Mesenchymal stem cell (in vitro differentiated cells and primary cell): ENCODE data around the gene FRMD4A.

Source experiments
- DNase-seq: peaks from one replicate; pipeline ENCODE4 v3.0.0-alpha.2; 2013
- H2AFZ ChIP-seq: one replicate; pipeline ENCODE4 v1.6.1; 2013; ENCODE audit warnings: low read depth, mild to moderate bottlenecking, control low read depth, inconsistent platforms, low read length, moderate library complexity
- H2AK5ac ChIP-seq: 2 replicates; pipeline ENCODE4 v1.6.1; 2013; ENCODE audit warnings: low read length, moderate library complexity, mild to moderate bottlenecking, inconsistent platforms; ENCODE audit not compliant: severe bottlenecking
- H2BK120ac ChIP-seq: one replicate; pipeline ENCODE4 v1.6.1; 2013; ENCODE audit warnings: low read depth, mild to moderate bottlenecking, inconsistent platforms, low read length, moderate library complexity
- H2BK12ac ChIP-seq, 2 experiments: one replicate each; pipeline ENCODE4 v1.6.1; 2013; ENCODE audit warnings: inconsistent platforms in 2 of 2, low read length in 2 of 2, mild to moderate bottlenecking in 2 of 2, moderate library complexity in 2 of 2, control low read depth in 1 of 2
- H2BK15ac ChIP-seq: one replicate; pipeline ENCODE4 v1.6.1; 2013; ENCODE audit warnings: mild to moderate bottlenecking, low read depth, inconsistent platforms; ENCODE audit not compliant: poor library complexity, severe bottlenecking
- H2BK5ac ChIP-seq: 2 replicates; pipeline ENCODE4 v1.6.1; 2013; ENCODE audit warnings: low read depth, mild to moderate bottlenecking, low read length, control low read depth, inconsistent platforms; ENCODE audit not compliant: poor library complexity, severe bottlenecking
- H3K14ac ChIP-seq, 2 experiments: one replicate each; pipeline ENCODE4 v1.6.1; 2013; ENCODE audit warnings: inconsistent platforms in 2 of 2, low read length in 2 of 2, control low read depth in 1 of 2, mild to moderate bottlenecking in 1 of 2, moderate library complexity in 1 of 2
- H3K18ac ChIP-seq, 2 experiments: one replicate each; pipeline ENCODE4 v1.6.1; 2013; ENCODE audit warnings: inconsistent platforms in 2 of 2, low read length in 2 of 2, control low read depth in 1 of 2, low read depth in 1 of 2, mild to moderate bottlenecking in 1 of 2
- H3K23ac ChIP-seq, 2 experiments: one replicate each; pipeline ENCODE4 v1.6.1; 2013; ENCODE audit warnings: inconsistent platforms in 2 of 2, low read length in 2 of 2, mild to moderate bottlenecking in 2 of 2, moderate library complexity in 2 of 2, control low read depth in 1 of 2
- H3K27ac ChIP-seq: 2 replicates; pipeline ENCODE4 v1.5.1; 2013; ENCODE audit warnings: mild to moderate bottlenecking, moderate library complexity, low read length, control low read depth, inconsistent platforms; ENCODE audit not compliant: poor library complexity, severe bottlenecking
- H3K27me3 ChIP-seq, 2 experiments: 2 replicates each; pipeline versions ENCODE4 v1.6.1 to v1.7.0; 2013; ENCODE audit warnings: low read length in 2 of 2, mild to moderate bottlenecking in 2 of 2, moderate library complexity in 2 of 2, control low read depth in 1 of 2, inconsistent platforms in 1 of 2; ENCODE audit not compliant: control insufficient read depth in 1 of 2, insufficient read depth in 1 of 2
- H3K36me3 ChIP-seq, 2 experiments: 2 replicates each; pipeline versions ENCODE4 v1.6.1 to v1.7.0; 2013; ENCODE audit warnings: low read length in 2 of 2, control low read depth in 1 of 2, inconsistent platforms in 1 of 2, low read depth in 1 of 2, mild to moderate bottlenecking in 1 of 2; ENCODE audit not compliant: insufficient read depth in 2 of 2, control insufficient read depth in 1 of 2
- H3K4ac ChIP-seq, 2 experiments: one replicate each; pipeline ENCODE4 v1.6.1; 2013; ENCODE audit warnings: inconsistent platforms in 2 of 2, low read length in 2 of 2, mild to moderate bottlenecking in 2 of 2, moderate library complexity in 2 of 2, control low read depth in 1 of 2, low read depth in 1 of 2
- H3K4me1 ChIP-seq: 2 replicates; pipeline ENCODE4 v1.6.1; 2013; ENCODE audit warnings: low read depth, low read length, control low read depth; ENCODE audit not compliant: control insufficient read depth, insufficient read depth
- H3K4me2 ChIP-seq: 2 replicates; pipeline ENCODE4 v1.6.1; 2013; ENCODE audit warnings: low read length, mild to moderate bottlenecking, inconsistent platforms; ENCODE audit not compliant: poor library complexity, severe bottlenecking
- H3K4me3 ChIP-seq, 2 experiments: 2 replicates each; pipeline versions ENCODE4 v1.5.1 to v1.7.0; 2013; ENCODE audit warnings: low read length in 2 of 2, mild to moderate bottlenecking in 2 of 2, control low read depth in 1 of 2, low read depth in 1 of 2; ENCODE audit not compliant: insufficient read depth in 1 of 2
- H3K79me1 ChIP-seq: replicated peaks from 2 replicates; pipeline ENCODE4 v1.6.1; 2013; ENCODE audit warnings: mild to moderate bottlenecking, control low read depth, low read length, inconsistent platforms; ENCODE audit not compliant: poor library complexity, severe bottlenecking
- H3K9ac ChIP-seq: 2 replicates; pipeline ENCODE4 v1.7.0; 2013; ENCODE audit warnings: mild to moderate bottlenecking, low read length, moderate library complexity
- H3K9me3 ChIP-seq: 2 replicates; pipeline ENCODE4 v1.7.0; 2013; ENCODE audit warnings: mild to moderate bottlenecking, low read length; ENCODE audit not compliant: control insufficient read depth
- H4K8ac ChIP-seq: one replicate; pipeline ENCODE4 v1.6.1; 2013; ENCODE audit warnings: inconsistent platforms, mild to moderate bottlenecking, low read length, moderate library complexity
- H4K91ac ChIP-seq: one replicate; pipeline ENCODE4 v1.6.1; 2013; ENCODE audit warnings: mild to moderate bottlenecking, low read length, inconsistent platforms
- WGBS: methylation state at CpG from one replicate; pipeline ENCODE4 v1.1.7; 2013; ENCODE audit warnings: mixed read lengths; 5-methylcytosine and 5-hydroxymethylcytosine counted together

FRMD4A gene

DNA sequence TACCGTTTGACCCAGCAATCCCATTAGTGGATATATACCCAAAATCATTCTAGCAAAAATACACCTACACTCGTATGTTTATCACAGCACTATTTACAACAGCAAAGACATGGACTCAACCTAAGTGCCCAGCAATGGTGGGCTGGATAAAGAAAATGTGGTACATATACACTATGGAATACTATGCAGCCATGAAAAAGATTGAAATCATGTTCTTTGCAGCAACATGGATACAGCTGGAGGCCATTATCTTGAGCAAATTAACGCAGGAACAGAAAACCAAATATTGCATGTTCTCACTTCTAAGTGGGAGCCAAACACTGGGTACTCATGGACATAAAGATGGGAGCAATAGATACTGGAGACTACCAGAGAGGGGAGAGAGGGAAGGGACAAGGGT lies 223.9 kb downstream of the FRMD4A start:
- no peaks in the 10 kb centered on the region for H3K36me3 ChIP-seq
- H4K91ac ChIP-seq: no peak overlapping the region
- H2AK5ac ChIP-seq: no peak overlapping the region
- H3K9ac ChIP-seq: no peak overlapping the region
- no peak overlapping the region for H3K4me2 ChIP-seq
- no peak overlapping the region for H2BK5ac ChIP-seq
- no peak overlapping the region for H2AFZ ChIP-seq
- no peak overlapping the region for H4K8ac ChIP-seq
- 95% methylated on average over 2 of the region's 3 CpGs for WGBS
- no peaks in the 10 kb centered on the region for H3K79me1 ChIP-seq
- H2BK120ac ChIP-seq: no peak overlapping the region
- H3K9me3 ChIP-seq: no peaks in the 10 kb centered on the region
- H3K18ac ChIP-seq: no peak overlapping the region
- no peak overlapping the region for H3K4me3 ChIP-seq
- no peak for DNase-seq
- H3K4ac ChIP-seq: no peak overlapping the region
- no peak overlapping the region for H3K14ac ChIP-seq
- no peak overlapping the region for H3K27ac ChIP-seq
- peaks cover 0 to 22% of the 10 kb centered on the region in 2 experiments for H3K27me3 ChIP-seq
- H2BK15ac ChIP-seq: no peak overlapping the region
- no peak overlapping the region for H3K23ac ChIP-seq
- H3K4me1 ChIP-seq: no peaks in the 10 kb centered on the region
- no peak overlapping the region for H2BK12ac ChIP-seq

DNA sequence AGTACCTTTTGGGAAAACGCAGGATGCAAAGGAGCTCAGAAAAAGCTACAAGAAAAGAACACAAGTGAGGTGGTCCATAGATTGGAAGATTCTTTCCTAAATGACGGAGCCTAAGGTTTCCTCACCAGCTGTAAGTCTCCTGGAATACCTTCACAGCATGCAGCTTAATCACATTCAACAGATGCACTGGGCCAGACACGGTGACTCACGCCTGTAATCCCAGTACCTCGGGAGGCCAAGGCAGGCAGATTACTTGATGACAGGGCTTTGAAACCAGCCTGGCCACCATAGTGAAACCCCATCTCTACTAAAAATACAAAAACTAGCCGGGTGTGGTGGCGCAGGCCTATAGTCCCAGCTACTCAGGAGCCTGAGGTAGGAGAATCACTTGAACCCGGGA lies 228.7 kb downstream of the FRMD4A start:
- 86% methylated on average over 8 of the region's 8 CpGs for WGBS
- H2BK5ac ChIP-seq: no peak overlapping the region

DNA sequence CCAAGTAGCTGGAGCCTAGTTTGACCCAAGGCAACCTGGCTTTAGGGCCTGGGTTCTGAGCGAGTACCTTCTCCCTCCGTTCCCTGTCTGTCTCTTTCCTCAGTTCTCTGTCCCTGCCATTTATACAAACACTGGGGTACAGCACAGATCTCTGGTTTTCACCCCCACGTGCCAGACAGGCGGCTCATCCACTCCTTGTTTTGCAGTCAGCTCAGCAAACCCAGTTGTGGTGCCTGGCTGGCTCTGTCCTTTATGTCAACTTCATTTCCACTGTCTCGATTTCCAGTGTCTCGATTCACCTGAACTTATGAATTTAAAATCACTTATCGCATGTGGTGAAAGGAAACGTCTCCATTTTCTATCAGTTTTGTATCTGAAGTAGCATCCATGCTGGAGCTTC lies 230.8 kb downstream of the FRMD4A start:
- H3K27ac ChIP-seq: no peak overlapping the region

More for the DNA sequence above, 228.7 kb downstream of the FRMD4A start:
- Histone ChIP-seq H3K23ac (no peak overlapping the region), H3K4ac (no peak overlapping the region), H2AK5ac (no peak overlapping the region), H4K8ac (no peak overlapping the region), H4K91ac (no peak overlapping the region), H3K9me3 (no peaks in the 10 kb centered on the region), H2BK120ac (no peak overlapping the region), H3K27me3 (peaks cover 0 to 1% of the 10 kb centered on the region in 2 experiments), H3K27ac (no peak overlapping the region), H3K18ac (no peak overlapping the region), H3K36me3 (no peaks in the 10 kb centered on the region), H3K9ac (no peak overlapping the region), H2BK12ac (no peak overlapping the region), H3K4me2 (no peak overlapping the region), H3K79me1 (no peaks in the 10 kb centered on the region), H3K14ac (no peak overlapping the region), H3K4me3 (no peak overlapping the region), H3K4me1 (no peaks in the 10 kb centered on the region), H2AFZ (no peak overlapping the region), H2BK15ac (no peak overlapping the region)
- peak; percentile 15 for DNase-seq

DNA sequence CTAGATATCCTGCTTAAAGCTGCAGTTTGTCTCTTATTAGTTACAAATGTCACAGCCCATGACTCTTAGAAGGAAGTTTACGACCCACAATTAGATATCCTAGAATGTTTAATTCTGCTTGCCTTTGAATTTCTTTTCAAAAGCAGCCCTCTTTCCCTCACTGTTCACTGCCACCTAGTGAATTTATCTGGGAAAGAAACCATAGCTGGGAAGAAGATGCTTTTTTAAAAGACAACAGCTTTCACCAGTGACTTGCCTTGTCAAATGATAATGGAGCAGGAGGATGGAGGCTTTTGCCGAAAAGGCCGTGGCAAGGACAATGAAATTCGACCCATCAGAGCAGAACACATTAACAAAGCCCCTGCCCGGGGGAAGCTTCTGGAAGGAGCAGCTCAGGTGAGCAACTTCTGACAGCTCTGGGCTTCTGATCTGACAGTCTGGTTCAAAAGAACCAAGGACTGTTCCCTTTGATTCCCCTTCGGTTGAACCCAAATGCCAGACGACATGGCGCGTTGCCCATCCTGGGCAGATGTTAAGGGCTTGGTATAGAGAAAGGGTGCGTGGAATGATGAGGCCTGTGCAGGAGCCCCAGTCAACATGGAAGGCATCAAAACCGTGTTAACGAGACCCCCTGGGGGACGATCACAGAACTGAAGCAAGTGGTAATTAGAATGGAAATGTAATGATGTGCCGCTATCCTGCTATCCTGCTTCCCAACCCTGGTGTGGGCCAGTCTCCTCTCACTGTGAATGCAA lies 236.8 kb downstream of the FRMD4A start:
- H3K4me3 ChIP-seq: no peak overlapping the region
- no peak overlapping the region for H3K4ac ChIP-seq
- no peak overlapping the region for H2BK120ac ChIP-seq
- peak overlapping the region in 1 of 2 experiments; percentile 15 for H2BK12ac ChIP-seq
- no peak overlapping the region for H2BK15ac ChIP-seq
- H3K4me2 ChIP-seq: no peak overlapping the region
- H3K36me3 ChIP-seq: no peaks in the 10 kb centered on the region
- H3K18ac ChIP-seq: no peak overlapping the region
- H3K27ac ChIP-seq: no peak overlapping the region
- H2AK5ac ChIP-seq: peak overlapping the region; percentile 18
- no peak overlapping the region for H4K91ac ChIP-seq
- peaks cover 6% of the 10 kb centered on the region for H3K4me1 ChIP-seq
- peak; percentile 53 for DNase-seq
- no peak overlapping the region for H2BK5ac ChIP-seq
- no peak overlapping the region for H2AFZ ChIP-seq
- H3K27me3 ChIP-seq: no peaks in the 10 kb centered on the region
- no peaks in the 10 kb centered on the region for H3K9me3 ChIP-seq
- no peak overlapping the region for H4K8ac ChIP-seq
- no peak overlapping the region for H3K23ac ChIP-seq
- no peak overlapping the region for H3K14ac ChIP-seq
- 53% methylated on average over 14 of the region's 14 CpGs for WGBS
- no peaks in the 10 kb centered on the region for H3K79me1 ChIP-seq
- H3K9ac ChIP-seq: no peak overlapping the region

More for the DNA sequence above, 230.8 kb downstream of the FRMD4A start:
- Histone ChIP-seq H2AFZ (no peak overlapping the region), H2BK12ac (no peak overlapping the region), H3K27me3 (no peaks in the 10 kb centered on the region), H3K4me1 (no peaks in the 10 kb centered on the region), H3K79me1 (no peaks in the 10 kb centered on the region), H2BK15ac (no peak overlapping the region), H4K91ac (no peak overlapping the region), H3K18ac (no peak overlapping the region), H3K23ac (no peak overlapping the region), H3K4me2 (no peak overlapping the region), H4K8ac (no peak overlapping the region), H2AK5ac (no peak overlapping the region), H3K4ac (no peak overlapping the region), H3K4me3 (no peak overlapping the region), H3K9ac (no peak overlapping the region), H3K36me3 (no peaks in the 10 kb centered on the region), H3K9me3 (no peaks in the 10 kb centered on the region), H3K14ac (no peak overlapping the region), H2BK5ac (no peak overlapping the region), H2BK120ac (no peak overlapping the region)
- no peak for DNase-seq
- 77% methylated on average over 8 of the region's 8 CpGs for WGBS
